Thoracic aorta (tissue), 2 donors: ENCODE measurements around the gene C6orf62. TPM values are rescaled to one million over a fixed set of nuclear protein-coding genes. Genes with fewer than 3 reads are reported as not detected.
"Not testable (repeated sequence)": the region's sequence is repeated elsewhere in the genome, so short reads cannot be mapped to it uniquely, and the experiment has no call there.

Source experiments
- ATAC-seq: fragments of 150-250 bp; one replicate; pipeline ENCODE4 v1.8.0; 2017; ENCODE audit warnings: low read depth; ENCODE audit not compliant: insufficient number of reproducible peaks, low FRiP score
- DNase-seq: peaks from one replicate; pipeline ENCODE4 v3.0.0-alpha.2; 2020; ENCODE audit warnings: low spot score
- H3K27ac ChIP-seq, 2 donors: fragments of 200-600 bp; sonication (generic); 1 replicate in 1 of 2; 2 replicates in 1 of 2; pipeline ENCODE4 v1.5.1; 2016; ENCODE audit warnings: mild to moderate bottlenecking in 2 of 2, moderate library complexity in 2 of 2
- H3K27me3 ChIP-seq: fragments of 200-600 bp; sonication (generic); replicated peaks from 2 replicates; pipeline ENCODE4 v1.6.0; 2016; ENCODE audit warnings: mild to moderate bottlenecking; ENCODE audit not compliant: insufficient read depth
- H3K36me3 ChIP-seq: fragments of 200-600 bp; sonication (generic); one replicate; pipeline ENCODE4 v1.5.1; 2016
- H3K4me1 ChIP-seq, 2 donors: fragments of 200-600 bp; sonication (generic); 1 replicate in 1 of 2; 2 replicates in 1 of 2; pipeline versions ENCODE4 v1.5.1 to v1.6.0; 2016; ENCODE audit warnings: low read depth in 2 of 2, mild to moderate bottlenecking in 1 of 2; ENCODE audit not compliant: control insufficient read depth in 1 of 2
- H3K4me3 ChIP-seq: fragments of 200-600 bp; sonication (generic); 2 replicates; pipeline ENCODE4 v1.5.1; 2016; ENCODE audit warnings: mild to moderate bottlenecking
- H3K9me3 ChIP-seq: fragments of 200-600 bp; sonication (generic); 2 replicates; pipeline ENCODE4 v1.5.1; 2016
- total RNA-seq, 2 donors: library from RNA; depleted of rRNA; stranded (reverse); fragments of >200 nt; gene quantifications; one replicate each; pipeline versions ENCODE4 v1.1.0 to v1.2.3, GENCODE V29; 2016
- TF ChIP-seq, protein P1 (sequence below): fragments of 200-600 bp; sonication (generic); IDR thresholded peaks from one replicate; pipeline ENCODE4 v1.5.1; 2019; ENCODE audit warnings: antibody characterized with exemption

The C6orf62 gene
- total RNA-seq, 2 donors from 2014 or later = 37.6 to 72.2 TPM

GRCh38 chr6:24686946-24687345, 32.0 kb downstream of the C6orf62 start:
- Histone ChIP-seq H3K36me3 (no peaks in the 10 kb centered on the region), H3K4me1 (peaks cover 4 to 9% of the 10 kb centered on the region in 2 donors), H3K27ac (no peak overlapping the region), H3K9me3 (no peaks in the 10 kb centered on the region), H3K27me3 (no peaks in the 10 kb centered on the region), H3K4me3 (no peak overlapping the region)
- DNase-seq = no peak
- TF ChIP-seq, protein P1, sequence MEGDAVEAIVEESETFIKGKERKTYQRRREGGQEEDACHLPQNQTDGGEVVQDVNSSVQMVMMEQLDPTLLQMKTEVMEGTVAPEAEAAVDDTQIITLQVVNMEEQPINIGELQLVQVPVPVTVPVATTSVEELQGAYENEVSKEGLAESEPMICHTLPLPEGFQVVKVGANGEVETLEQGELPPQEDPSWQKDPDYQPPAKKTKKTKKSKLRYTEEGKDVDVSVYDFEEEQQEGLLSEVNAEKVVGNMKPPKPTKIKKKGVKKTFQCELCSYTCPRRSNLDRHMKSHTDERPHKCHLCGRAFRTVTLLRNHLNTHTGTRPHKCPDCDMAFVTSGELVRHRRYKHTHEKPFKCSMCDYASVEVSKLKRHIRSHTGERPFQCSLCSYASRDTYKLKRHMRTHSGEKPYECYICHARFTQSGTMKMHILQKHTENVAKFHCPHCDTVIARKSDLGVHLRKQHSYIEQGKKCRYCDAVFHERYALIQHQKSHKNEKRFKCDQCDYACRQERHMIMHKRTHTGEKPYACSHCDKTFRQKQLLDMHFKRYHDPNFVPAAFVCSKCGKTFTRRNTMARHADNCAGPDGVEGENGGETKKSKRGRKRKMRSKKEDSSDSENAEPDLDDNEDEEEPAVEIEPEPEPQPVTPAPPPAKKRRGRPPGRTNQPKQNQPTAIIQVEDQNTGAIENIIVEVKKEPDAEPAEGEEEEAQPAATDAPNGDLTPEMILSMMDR = no peak
- ATAC-seq = no peak

DNA sequence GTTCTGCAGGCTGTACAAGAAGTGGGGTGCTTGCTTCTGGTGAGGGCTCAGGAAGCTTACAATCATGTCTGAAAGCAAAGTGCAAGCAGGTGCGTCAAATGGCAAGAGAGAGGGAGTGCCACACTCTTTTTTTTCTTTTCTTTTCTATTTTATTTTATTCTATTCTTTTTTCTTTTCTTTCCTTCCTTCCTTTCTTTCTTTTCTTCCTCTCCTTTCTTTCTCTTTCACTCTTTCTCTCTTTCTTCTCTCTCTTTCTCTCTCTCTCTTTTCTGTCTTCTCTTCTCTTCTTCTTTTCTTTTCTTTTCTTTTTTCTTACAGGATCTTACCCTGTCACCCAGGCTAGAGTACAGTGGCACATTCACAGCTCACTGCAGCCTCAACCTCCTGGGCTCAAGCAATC, 32.5 kb downstream of the C6orf62 start:
- no peaks in the 10 kb centered on the region for H3K9me3 ChIP-seq
- H3K36me3 ChIP-seq = no peaks in the 10 kb centered on the region
- H3K27ac ChIP-seq = no peak overlapping the region
- H3K27me3 ChIP-seq = no peaks in the 10 kb centered on the region
- no peak overlapping the region for H3K4me3 ChIP-seq
- peaks cover 4 to 9% of the 10 kb centered on the region in 2 donors for H3K4me1 ChIP-seq
- DNase-seq (no peak), ATAC-seq (no peak)
- TF ChIP-seq, protein P1 = no peak

DNA sequence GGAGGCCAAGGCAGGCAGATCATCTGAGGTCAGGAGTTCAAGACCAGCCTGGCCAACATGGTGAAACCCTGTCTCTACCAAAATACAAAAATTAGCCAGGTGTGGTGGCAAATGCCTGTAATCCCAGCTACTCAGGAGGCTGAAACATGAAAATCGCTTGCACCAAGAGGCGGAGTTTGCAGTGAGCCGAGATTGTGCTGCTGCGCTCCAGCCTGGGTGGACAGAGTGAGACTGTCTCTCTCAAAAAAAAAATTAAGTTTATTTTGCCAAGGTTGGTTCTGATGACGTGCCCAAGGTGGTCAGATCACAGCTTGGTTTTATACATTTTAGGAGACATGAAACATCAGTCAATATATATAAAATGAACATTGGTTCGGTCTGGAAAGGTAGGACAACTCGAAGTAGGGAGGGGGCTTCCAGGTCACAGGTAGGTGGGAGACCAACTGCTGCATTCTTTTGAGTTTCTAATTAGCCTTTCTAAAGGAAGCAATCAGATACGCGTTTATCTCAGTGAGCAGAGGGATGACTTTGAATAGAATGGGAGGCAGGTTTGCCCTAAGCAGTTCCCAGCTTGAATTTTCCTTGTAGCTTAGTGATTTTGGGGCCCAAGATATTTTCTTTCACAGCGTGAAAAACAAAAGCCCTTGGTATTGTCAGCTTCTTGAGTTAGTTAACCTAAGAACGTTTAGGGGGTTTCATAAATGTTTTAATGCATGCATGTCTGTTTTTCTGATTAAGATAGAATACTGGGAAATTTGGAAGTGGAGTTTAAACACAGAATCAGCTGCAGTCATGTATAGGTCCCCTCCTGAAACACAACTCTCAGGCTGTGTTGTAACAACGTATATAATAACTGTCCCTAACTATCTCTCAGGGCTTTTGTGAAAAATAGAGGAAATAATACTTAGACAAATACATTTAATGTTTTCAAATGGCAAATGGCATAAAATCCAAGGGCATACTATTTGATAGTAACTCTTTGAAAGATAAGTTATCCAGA, 35.4 kb downstream of the C6orf62 start:
- H3K9me3 ChIP-seq = no peaks in the 10 kb centered on the region
- no peaks in the 10 kb centered on the region for H3K27me3 ChIP-seq
- H3K4me1 ChIP-seq = no peaks in the 10 kb centered on the region
- H3K27ac ChIP-seq = no peak overlapping the region
- no peak for ATAC-seq
- no peak for DNase-seq
- H3K36me3 ChIP-seq = no peaks in the 10 kb centered on the region
- H3K4me3 ChIP-seq = no peak overlapping the region
- TF ChIP-seq, protein P1 = no peak

DNA sequence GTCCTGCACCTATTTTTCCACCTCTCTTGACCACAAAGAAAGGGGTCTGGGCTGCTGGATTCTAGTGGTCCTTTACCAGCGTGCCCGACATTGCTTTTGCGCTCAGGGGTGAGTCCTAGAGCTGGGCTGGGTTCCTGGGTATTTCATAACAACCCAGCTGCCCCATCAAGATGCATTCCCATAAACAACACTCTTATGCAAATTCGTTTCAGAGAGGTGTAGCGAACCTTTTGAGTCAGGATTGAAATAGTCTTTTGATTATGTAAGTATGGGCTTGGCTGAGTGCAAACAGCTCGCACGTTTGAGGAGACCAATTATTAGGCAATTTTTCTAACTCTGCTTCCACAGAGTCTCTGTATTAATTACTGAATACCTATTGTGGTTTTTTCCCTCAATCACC, 38.4 kb downstream of the C6orf62 start:
- TF ChIP-seq, protein P1 = no peak
- Histone ChIP-seq H3K4me1 (no peaks in the 10 kb centered on the region), H3K36me3 (no peaks in the 10 kb centered on the region), H3K27ac (no peak overlapping the region), H3K4me3 (no peak overlapping the region), H3K27me3 (no peaks in the 10 kb centered on the region), H3K9me3 (no peaks in the 10 kb centered on the region)
- ATAC-seq (no peak), DNase-seq (no peak)

GRCh38 chr6:24678792-24679352, 40.1 kb downstream of the C6orf62 start:
- H3K27ac ChIP-seq, H3K27me3 ChIP-seq, DNase-seq, H3K4me1 ChIP-seq, H3K9me3 ChIP-seq, H3K36me3 ChIP-seq, H3K4me3 ChIP-seq, ATAC-seq: not testable (repeated sequence)
